ENCODE data around the gene MRPS9.
A peak's percentile ranks its signal among the peaks of the same experiment; 100 is the strongest.

Gene MRPS9

DNA sequence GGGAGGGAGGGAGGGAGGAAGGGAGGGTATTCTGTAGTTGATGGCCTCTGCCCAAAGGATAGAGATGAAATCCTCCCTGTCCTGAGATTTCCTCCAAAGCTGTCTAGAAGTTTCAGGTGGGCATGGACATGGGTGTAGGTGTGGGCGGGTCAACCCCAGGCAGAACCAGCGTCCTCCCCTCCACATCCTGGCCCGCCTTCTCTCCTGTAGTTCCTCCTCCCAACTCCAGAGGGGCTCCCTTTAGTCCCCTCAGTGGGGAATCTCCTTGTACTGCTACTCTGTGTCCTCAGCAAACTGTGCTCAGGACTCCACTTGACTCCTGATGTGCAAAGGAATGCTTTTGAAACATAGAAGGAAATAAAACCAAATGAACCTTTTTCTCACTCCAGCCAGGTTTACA is 88.1 kb downstream of the MRPS9 start:
- DNase-seq, result no peak

GRCh38 chr2:105126336-105126735 is 88.5 kb downstream of the MRPS9 start:
- no peak for DNase-seq

DNA sequence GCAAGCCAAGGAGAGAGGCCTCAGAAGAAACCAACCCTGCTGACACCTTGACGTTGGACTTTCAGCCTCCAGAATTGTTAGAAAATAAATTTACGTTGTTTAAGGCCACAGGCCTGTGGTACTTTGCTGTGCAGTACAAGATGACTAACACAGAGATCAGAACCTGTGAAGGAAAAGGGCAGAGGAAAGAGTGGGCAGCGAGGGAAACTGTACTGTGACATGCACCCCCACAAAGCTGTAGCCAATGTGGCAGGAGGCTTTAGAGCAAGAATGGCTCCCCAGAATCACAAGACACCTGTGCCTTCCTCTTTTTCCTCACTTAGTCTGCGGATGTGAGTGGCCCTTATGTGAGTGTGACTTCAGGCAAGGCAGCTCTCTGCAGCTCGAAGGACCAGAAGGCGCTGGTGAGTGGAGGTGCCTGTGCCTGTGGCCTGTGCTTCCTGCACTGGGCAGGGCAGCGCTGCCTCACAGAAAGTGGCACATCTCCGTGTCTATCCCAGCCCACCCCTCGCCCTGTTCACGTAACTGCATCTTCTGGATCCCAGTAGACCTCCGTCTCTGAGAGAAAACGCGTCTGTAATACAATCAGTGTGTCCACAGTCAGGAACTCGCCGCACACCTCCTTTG is 89.5 kb downstream of the MRPS9 start:
- no peak for DNase-seq

GRCh38 chr2:105129722-105130232 is 91.9 kb downstream of the MRPS9 start:
- DNase-seq, result no peak

GRCh38 chr2:105130546-105130945 is 92.7 kb downstream of the MRPS9 start:
- no peak for DNase-seq

- no peak for DNase-seq
Measured at GRCh38 chr2:105134081-105134480, 96.2 kb downstream of the MRPS9 start.

- no peak for DNase-seq
Measured at GRCh38 chr2:105135436-105135835, 97.6 kb downstream of the MRPS9 start.

DNA sequence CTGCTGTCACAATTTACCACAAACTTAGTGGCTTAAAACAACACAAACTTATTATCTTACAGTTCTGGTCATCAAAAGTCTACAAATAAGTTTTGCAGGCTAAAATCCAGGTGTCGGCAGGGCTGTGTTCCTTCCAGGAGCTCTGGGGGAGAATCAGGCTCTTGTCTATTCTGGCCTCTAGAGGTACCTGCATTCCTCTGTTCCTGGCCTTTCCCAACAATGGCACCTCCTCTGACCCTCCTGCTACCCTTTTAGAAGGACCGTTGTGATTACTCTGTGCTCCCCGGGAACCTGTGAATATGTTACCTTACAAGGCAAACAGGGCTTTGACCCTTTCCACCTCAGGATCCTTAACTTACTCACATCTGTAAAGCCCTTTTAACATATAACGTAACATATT is 98.5 kb downstream of the MRPS9 start:
- no peak for DNase-seq

DNA sequence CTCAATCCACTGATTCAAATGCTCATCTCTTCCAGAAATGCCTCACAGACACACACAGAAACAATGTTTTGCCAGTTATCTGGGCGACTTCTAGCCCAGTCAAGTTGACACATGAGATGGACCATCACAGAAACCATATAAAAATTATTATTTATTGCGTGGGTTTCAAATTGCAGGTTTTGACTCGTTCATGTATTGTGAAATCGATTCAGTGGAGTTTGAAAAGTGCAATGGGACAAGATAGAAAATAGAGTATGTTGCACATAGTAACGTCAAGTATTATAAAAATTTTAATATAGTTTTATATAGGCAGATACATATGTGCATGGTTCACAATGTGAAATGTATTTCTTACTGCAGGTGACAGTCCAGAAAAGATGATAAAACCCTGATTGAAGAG is 100.8 kb downstream of the MRPS9 start:
- no peak for DNase-seq

- no peak for DNase-seq
Measured at GRCh38 chr2:105139556-105140239, 101.8 kb downstream of the MRPS9 start.

- DNase-seq, result no peak
Measured at GRCh38 chr2:105140240-105140568, 102.3 kb downstream of the MRPS9 start.

DNA sequence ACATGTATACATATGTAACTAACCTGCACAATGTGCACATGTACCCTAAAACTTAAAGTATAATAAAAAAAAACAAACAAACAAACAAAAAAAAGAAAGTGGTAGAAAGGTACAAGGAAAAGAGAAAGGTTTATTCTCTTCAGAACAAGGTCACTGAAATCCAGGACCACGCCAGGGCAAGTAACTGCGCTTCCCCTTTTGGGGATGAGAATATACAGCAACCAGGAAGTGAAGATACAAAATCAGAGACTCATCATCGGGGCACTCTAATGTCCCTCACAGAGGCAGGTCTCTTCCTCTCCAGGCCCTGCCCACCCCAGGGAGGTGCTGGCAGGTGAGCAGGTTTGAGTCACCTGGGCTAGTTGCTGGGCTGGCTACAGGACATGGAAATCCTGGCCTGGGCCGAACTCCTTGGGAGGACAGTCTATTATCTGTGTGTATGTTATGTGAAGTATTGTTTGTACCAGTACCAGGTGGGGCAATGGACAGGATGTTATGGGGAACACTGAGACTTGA is 103.3 kb downstream of the MRPS9 start:
- no peak for DNase-seq

DNA sequence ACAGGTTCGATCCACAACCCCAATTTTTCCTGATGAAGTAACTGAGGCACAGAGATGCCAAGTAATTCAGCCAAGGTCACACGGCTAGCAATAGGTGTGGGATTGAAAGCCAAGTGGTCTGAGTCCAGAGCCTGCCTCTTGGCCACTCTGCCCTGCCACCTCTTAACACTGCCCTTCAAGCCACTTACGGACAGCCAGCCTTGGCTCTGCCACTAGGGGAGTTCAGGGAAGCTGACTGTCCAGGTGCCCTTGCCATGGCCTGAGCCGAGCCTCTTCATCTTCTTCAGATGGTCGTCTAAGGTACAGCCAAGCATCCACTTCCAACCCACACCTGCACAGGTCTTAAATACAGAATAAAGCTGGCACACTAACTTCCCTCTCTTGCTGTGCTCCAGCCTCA is 104.4 kb downstream of the MRPS9 start:
- DNase-seq, result no peak

DNA sequence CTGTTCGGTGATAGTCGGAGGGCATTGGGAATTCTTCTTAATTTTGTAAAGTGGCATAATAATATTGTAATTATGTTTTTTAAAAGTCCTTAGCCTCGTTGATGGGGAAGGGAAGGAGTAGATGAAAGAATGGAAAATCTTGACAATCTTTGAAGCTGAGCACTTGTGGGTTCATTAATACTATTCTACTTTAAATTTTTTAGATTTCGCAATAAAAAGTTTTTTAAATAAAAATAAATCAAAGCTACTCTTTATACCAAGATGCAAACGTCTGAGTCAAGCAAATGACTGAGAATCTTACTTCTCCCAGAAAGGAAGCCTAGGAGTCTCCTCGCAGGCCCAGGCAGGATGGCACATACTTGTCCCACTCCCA is 105.2 kb downstream of the MRPS9 start:
- DNase-seq, result no peak

- peak; percentile 43 for DNase-seq
Measured at GRCh38 chr2:105143467-105144151, 105.7 kb downstream of the MRPS9 start.

DNA sequence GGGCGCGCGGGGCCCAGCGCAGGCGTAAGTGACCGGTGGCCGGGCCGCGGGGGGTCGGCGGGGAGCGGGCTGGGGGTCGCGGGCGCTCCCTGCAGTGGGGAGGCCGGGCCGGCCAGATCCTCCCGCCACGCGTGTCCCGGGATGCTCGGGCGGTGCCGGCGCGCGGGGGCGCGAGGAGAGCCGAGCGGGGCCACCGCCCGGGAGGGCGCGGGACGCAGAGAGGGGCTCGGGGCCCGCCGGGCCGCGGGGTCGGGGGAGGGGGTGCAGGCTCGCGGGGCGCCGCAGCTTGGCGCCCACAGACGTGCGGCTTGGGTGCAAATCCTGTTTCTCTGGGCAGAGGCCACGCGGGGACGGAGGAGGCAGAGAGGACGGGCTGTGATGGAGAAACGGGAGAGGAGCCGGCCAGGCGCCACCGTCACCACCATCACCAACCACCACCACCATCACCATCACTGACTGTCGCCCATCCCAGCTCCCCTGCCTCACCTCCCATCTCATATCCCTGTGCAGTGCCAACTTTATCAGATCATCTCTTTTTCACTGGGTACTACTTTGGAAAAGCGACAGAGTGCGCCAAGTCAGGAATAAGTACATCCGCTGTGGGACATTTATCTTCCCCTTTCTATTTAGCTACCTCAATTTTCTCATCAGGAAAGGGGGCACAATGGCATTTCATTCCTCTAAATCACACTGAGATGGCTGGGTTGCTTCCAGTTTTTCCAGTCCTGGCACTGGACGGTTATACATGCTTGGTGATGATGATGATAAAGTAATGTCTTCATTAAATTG is 106.5 kb downstream of the MRPS9 start:
- DNase-seq, result no peak

- DNase-seq, result peak; percentile 7
Measured at GRCh38 chr2:105144941-105145300, 107.1 kb downstream of the MRPS9 start.

DNA sequence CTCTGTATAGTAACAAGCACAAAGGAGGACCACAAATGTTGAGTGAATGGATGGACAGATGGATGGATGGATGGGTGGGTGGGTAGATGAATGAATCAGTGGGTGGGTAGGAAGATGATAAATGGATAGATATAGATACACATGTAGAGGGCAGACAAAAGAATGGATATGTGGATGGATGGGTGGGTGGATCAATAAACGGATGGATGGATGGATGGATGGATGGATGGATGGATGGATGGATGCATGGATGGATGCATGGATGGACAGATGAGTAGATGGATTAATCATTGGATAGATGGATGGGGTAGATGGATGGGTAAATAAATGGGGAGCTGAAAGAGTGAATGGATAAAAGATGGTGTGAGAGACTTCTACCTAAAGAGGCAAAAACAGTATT is 111.4 kb downstream of the MRPS9 start:
- DNase-seq, result no peak
